ENCODE measurements around the gene ATP6V1B1.
A peak's percentile ranks its signal among the peaks of the same experiment; 100 is the strongest.

Gene ATP6V1B1

GRCh38 chr2:70935468-70936164 lies at the start of gene ATP6V1B1:
TSS of gene ATP6V1B1 (plus strand) at chr2:70935900. CDS start at chr2:70935955, 55 bp downstream.
- no peak for DNase-seq (ENCODE audit: extremely low read depth in 1 of 2, low read depth in 1 of 2)

GRCh38 chr2:70886541-70886987 lies 49.1 kb upstream of the ATP6V1B1 start:
- no peak for DNase-seq (ENCODE audit: extremely low read depth in 1 of 2, low read depth in 1 of 2)

- DNase-seq (ENCODE audit: extremely low read depth in 1 of 2, low read depth in 1 of 2), result no peak
These were observed 48.5 kb upstream of the ATP6V1B1 start for GRCh38 chr2:70887208-70887549.

- peak in 1 of 2 donors; percentile 33 for DNase-seq (ENCODE audit: extremely low read depth in 1 of 2, low read depth in 1 of 2)
These were observed 48.0 kb upstream of the ATP6V1B1 start for GRCh38 chr2:70887550-70888246.

- DNase-seq (ENCODE audit: extremely low read depth in 1 of 2, low read depth in 1 of 2), result no peak
These were observed 47.3 kb upstream of the ATP6V1B1 start for GRCh38 chr2:70888366-70888922.

- DNase-seq (ENCODE audit: extremely low read depth in 1 of 2, low read depth in 1 of 2), result no peak
These were observed 46.6 kb upstream of the ATP6V1B1 start for GRCh38 chr2:70888923-70889715.

- no peak for DNase-seq (ENCODE audit: extremely low read depth in 1 of 2, low read depth in 1 of 2)
These were observed 46.0 kb upstream of the ATP6V1B1 start for GRCh38 chr2:70889716-70890037.

- no peak for DNase-seq (ENCODE audit: extremely low read depth in 1 of 2, low read depth in 1 of 2)
These were observed 45.1 kb upstream of the ATP6V1B1 start for GRCh38 chr2:70890469-70891065.

- DNase-seq (ENCODE audit: extremely low read depth in 1 of 2, low read depth in 1 of 2), result no peak
These were observed 43.9 kb upstream of the ATP6V1B1 start for GRCh38 chr2:70891572-70892357.

- DNase-seq (ENCODE audit: extremely low read depth in 1 of 2, low read depth in 1 of 2), result no peak
These were observed 43.0 kb upstream of the ATP6V1B1 start for GRCh38 chr2:70892750-70893149.

- no peak for DNase-seq (ENCODE audit: extremely low read depth in 1 of 2, low read depth in 1 of 2)
These were observed 42.5 kb upstream of the ATP6V1B1 start for GRCh38 chr2:70893186-70893585.

- DNase-seq (ENCODE audit: extremely low read depth in 1 of 2, low read depth in 1 of 2), result no peak
These were observed 40.9 kb upstream of the ATP6V1B1 start for GRCh38 chr2:70894765-70895164.

GRCh38 chr2:70895249-70895648 lies 40.5 kb upstream of the ATP6V1B1 start:
- no peak for DNase-seq (ENCODE audit: extremely low read depth in 1 of 2, low read depth in 1 of 2)

- no peak for DNase-seq (ENCODE audit: extremely low read depth in 1 of 2, low read depth in 1 of 2)
These were observed 39.5 kb upstream of the ATP6V1B1 start for GRCh38 chr2:70895998-70896764.

GRCh38 chr2:70896765-70897202 lies 38.9 kb upstream of the ATP6V1B1 start:
- DNase-seq (ENCODE audit: extremely low read depth in 1 of 2, low read depth in 1 of 2), result no peak

GRCh38 chr2:70897203-70897976 lies 38.3 kb upstream of the ATP6V1B1 start:
- DNase-seq (ENCODE audit: extremely low read depth in 1 of 2, low read depth in 1 of 2), result no peak

- DNase-seq (ENCODE audit: extremely low read depth in 1 of 2, low read depth in 1 of 2), result no peak
These were observed 37.8 kb upstream of the ATP6V1B1 start for GRCh38 chr2:70897977-70898226.

GRCh38 chr2:70898363-70899240 lies 37.1 kb upstream of the ATP6V1B1 start:
- DNase-seq (ENCODE audit: extremely low read depth in 1 of 2, low read depth in 1 of 2), result no peak

Measured in stimulated activated CD8-positive, alpha-beta memory T cell treated with anti-CD3 and anti-CD28 coated beads, Interleukin-7, amount 100 ng/mL, for 48 hours (primary cell).